EH (cell line): ENCODE data around the gene TPRG1.
A peak's percentile ranks its signal among the peaks of the same experiment; 100 is the strongest.

ENCODE experiments used
- DNase-seq: peaks from one replicate; pipeline ENCODE4 v3.0.0-alpha.2; 2015; ENCODE audit warnings: low read depth

The TPRG1 gene

DNA sequence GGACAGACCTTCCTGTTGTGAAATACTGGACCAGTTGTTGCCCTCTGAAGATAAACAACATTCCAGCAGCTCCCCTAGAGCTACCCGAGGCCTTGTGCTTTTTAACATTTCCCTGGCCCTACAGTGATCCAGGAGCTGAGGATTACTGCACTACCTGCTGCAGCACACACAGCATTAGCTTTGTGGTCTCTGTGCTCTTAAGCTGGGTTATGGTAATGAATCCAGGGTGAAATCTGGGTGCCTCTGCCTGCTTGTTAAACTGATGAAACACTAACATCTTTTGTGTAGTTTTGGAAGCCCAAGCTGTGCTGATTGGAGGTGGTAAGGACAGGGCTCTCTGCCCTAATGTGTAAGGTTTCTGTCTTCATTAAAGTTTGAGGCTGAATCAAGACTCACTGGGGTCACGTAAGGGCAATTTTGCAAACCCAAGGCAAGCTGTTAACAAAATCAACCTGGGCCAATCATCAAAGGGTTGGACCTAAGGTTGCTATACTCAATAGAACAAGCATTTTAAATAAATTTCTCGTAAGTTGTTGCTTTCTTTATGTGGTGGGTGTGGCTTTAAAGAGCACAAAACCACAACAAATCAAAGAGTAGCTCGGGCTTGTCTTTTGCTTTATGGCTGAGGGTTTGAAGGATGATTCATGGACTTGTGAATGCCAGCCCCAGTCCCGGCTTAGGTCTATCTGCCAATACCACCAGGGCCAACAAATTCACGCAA is 183.9 kb downstream of the TPRG1 start:
- DNase-seq, result peak; percentile 50

DNA sequence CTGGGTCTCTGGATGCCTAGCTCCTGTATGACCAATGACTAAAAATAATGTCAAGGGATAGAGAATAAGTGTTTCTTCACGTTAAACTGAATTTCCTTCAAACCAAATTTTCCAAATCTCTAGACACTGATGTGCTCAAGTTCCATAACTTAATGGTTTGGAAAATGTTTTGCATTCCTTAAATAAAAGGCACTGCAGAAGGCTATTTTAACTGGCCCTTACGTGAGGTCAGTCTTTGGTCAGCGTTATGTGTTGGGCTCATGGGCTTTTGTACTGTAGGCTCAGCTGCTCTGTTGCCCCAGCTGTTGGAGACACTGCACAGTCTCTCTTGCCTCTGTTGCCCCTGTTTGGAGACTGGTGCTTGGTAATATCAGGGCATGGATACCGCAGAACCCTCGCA is 188.5 kb downstream of the TPRG1 start:
- DNase-seq, result no peak

DNA sequence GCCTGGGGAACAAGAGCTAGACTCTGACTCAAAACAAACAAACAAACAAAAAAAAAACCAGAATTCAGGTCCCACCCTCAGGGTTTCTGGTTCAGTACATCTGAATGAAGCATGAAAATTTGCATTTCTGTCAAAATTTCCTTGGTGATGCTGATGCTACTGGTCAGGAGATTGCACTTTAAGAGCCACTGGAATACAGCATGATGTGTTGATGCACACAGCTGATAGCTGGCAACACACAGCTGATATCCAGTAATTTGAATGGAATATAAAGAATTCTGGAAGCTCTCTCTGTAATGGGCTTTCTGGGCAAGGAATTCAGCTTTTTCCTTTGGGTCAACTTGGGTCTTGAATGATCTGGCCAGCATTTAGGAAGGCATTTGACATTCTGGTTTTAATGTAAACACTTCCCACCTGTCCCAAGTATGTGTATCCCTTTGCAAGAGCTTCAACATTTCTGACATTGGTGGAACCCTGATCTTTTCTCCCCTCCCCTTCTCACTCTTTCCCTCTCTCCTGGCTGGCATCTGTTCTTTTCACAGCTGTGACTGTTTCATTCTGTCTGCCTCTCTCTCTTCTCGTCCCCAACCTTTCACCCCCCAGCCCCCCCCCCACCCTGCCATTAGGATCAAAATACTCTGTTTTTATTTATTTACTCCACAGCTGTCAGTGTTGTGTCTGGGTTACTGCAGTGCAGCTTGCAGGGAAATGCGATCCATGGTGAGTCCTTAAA is 189.5 kb downstream of the TPRG1 start:
- DNase-seq, result peak; percentile 6

DNA sequence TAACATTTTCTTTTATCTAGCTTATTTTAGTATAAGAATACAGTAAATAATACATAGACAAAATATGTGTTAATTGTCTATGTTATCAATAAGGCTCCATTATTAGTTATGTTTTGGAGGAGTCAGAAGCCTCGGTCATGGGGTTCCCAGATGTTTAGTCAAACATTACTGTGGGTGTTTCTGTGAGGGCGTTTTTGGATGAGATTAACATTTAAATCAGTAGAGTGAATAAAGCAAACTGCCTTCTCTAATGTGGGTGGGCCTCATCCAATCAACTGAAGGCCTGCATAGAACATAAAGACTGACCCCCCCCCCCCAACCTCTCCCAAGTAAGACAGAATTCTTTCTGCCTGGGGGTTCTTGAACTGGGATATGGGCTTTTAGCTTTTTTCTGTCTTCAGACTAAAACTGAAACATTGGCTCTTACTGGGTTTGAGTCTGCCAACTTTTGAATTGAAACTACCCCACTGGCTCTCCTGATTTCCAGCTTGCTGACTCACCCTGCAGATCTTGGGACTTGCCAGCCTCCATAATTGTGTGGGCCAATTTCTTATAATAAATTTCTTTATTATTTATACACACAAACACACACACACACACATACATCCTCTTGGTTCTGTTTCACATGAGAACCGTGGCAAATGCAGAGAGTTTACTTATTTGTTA is 192.0 kb downstream of the TPRG1 start:
- no peak for DNase-seq

DNA sequence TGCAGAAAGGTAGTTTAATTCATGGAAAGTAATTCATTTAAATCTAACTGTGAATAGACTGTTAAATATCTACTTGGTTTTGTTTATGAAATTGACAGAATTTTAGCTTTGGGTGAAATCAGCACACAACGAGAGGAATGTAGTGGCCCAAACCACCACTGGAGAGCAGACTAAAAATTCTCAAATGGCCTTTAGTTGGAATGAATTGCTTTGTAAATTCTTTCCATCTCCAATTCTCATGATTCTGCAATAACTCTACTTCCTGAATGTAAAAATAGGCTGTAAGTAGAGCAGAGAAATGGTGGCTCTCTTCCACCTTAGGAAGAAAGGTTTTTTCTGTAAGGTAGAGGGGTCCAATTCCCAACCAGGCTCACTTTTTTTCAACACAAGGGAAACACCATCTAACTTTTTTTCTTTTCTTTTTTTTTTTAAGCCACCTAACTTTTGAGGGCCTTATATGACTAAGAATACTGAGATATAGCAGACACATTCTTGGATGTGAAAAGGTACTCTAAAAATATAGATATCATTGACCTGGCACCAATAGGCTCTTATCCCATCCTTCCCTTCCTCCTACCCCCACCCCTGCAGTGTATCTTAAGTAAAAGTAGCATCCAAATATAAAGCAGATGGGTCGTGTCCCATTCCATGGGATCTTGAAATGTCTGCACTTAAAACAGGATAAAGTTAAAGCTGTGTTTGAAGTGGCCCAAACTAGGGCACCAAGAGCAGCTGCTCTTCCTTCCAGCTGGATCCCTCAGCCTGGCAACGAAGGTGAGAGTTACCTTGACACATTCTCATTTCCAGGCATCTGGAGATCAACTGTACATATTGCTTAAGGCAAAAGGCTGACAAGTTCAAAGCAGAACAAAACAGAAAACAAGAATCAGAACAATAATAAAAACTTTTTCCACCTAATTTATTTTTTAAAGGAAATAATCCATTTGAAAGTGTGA is 194.1 kb downstream of the TPRG1 start:
- DNase-seq, result peak; percentile 18

DNA sequence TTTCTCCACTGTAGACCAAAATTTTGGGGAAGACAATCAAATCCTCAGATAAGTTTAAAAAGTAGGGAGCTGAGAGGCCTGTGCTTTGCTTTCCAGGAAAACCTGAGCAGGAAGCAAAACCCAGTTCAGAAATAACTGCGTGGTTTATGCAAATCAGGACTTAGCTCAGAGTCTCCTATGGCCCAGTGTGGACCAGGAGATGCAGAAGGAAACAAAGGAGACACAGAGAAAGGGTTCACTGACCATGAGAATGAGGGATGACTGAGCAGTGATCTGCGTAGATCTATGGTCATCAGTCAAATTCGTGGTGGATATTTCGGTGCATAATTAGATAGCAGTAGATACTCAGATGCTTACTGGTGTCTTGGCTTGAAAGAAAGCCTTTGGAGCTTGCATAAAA is 196.6 kb downstream of the TPRG1 start:
- no peak for DNase-seq

DNA sequence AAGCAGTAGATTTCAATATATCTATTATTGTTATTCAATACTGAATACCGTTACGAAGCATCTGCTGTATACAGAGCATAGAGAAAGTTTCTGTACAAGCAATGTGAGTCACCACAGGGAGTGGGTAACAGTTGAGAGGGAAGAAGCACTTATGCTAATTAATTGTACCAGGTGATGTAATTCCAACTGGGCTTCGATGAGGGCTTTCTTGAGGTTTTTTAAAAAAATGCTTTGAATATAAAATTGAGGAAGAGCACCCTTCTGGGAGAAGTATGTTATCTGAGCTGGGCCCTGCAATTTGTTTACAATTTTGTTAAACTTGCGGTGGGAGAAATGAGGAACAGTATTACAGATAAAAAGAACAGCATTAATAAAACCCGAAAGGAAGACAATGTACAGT is 197.9 kb downstream of the TPRG1 start:
- DNase-seq, result no peak

DNA sequence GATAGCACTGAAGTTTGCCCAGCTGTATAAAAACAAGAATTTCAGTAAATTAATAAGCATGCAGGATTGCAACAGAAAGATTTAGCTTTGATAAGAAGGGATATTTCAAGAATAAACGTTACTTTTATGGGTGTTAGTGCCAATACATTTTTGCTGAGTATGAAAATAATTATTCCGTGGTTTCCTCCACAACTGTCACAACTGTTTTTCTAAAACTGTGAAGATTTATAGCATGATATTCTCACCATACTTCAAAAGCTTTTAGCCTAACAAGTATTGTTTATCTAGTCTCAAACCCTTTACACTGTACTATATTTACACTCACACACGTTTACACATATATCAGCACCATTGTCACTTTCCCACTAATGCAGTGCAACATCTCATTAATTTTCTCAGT is 200.5 kb downstream of the TPRG1 start:
- DNase-seq, result no peak
